Ishikawa (cell line): Measurements from ENCODE around the gene ZDHHC6.

Experiments
- EGR1 ChIP-seq: IDR thresholded peaks from 2 replicates; pipeline ENCODE4 v1.6.1; 2012
- EP300 ChIP-seq: IDR thresholded peaks from 2 replicates; pipeline ENCODE4 v1.6.1; 2012; ENCODE audit warnings: borderline replicate concordance
- FOXM1 ChIP-seq: IDR thresholded peaks from 2 replicates; pipeline ENCODE4 v1.6.1; 2012; ENCODE audit warnings: low read depth, borderline replicate concordance
- YY1 ChIP-seq: IDR thresholded peaks from 2 replicates; pipeline ENCODE4 v1.6.1; 2012; ENCODE audit warnings: low read depth
- ZBTB7A ChIP-seq: IDR thresholded peaks from 2 replicates; pipeline ENCODE4 v1.6.1; 2012; ENCODE audit warnings: low read depth
- TF ChIP-seq, protein P1 (sequence below): IDR thresholded peaks from 2 replicates; pipeline ENCODE4 v1.6.1; 2012
- TF ChIP-seq, protein P2 (sequence below): IDR thresholded peaks from 2 replicates; pipeline ENCODE4 v1.6.1; 2012
- TF ChIP-seq, protein P3 (sequence below): IDR thresholded peaks from 2 replicates; pipeline ENCODE4 v1.6.1; 2012; ENCODE audit warnings: low read depth, mild to moderate bottlenecking

DNA sequence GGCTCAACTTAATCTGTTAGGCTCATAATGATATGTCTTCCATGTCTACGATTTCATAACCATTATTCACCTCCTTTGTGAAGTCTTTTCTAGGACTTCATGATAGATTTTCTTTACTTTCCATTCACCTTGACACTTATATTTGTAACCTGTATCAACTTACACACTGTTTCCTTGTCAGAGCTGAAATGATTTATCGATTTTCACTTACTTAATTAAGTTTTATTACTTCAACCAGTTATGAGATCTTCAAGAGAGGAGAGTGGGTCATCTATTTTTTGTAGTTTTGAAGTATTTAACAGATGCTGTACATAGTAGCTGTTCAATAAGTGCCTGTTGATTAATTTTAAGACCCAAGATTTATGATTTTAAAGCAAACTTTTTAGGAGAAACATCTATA lies 37.7 kb upstream of the ZDHHC6 start:
- TF ChIP-seq YY1 (no peak), EP300 (no peak), ZBTB7A (no peak), EGR1 (no peak), FOXM1 (no peak)
- TF ChIP-seq, protein P1, sequence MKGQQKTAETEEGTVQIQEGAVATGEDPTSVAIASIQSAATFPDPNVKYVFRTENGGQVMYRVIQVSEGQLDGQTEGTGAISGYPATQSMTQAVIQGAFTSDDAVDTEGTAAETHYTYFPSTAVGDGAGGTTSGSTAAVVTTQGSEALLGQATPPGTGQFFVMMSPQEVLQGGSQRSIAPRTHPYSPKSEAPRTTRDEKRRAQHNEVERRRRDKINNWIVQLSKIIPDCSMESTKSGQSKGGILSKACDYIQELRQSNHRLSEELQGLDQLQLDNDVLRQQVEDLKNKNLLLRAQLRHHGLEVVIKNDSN: no peak
- TF ChIP-seq, protein P2, sequence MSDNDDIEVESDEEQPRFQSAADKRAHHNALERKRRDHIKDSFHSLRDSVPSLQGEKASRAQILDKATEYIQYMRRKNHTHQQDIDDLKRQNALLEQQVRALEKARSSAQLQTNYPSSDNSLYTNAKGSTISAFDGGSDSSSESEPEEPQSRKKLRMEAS: no peak
- TF ChIP-seq, protein P3, sequence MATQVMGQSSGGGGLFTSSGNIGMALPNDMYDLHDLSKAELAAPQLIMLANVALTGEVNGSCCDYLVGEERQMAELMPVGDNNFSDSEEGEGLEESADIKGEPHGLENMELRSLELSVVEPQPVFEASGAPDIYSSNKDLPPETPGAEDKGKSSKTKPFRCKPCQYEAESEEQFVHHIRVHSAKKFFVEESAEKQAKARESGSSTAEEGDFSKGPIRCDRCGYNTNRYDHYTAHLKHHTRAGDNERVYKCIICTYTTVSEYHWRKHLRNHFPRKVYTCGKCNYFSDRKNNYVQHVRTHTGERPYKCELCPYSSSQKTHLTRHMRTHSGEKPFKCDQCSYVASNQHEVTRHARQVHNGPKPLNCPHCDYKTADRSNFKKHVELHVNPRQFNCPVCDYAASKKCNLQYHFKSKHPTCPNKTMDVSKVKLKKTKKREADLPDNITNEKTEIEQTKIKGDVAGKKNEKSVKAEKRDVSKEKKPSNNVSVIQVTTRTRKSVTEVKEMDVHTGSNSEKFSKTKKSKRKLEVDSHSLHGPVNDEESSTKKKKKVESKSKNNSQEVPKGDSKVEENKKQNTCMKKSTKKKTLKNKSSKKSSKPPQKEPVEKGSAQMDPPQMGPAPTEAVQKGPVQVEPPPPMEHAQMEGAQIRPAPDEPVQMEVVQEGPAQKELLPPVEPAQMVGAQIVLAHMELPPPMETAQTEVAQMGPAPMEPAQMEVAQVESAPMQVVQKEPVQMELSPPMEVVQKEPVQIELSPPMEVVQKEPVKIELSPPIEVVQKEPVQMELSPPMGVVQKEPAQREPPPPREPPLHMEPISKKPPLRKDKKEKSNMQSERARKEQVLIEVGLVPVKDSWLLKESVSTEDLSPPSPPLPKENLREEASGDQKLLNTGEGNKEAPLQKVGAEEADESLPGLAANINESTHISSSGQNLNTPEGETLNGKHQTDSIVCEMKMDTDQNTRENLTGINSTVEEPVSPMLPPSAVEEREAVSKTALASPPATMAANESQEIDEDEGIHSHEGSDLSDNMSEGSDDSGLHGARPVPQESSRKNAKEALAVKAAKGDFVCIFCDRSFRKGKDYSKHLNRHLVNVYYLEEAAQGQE: no peak
